Epithelial cell of proximal tubule (primary cell): Measurements from ENCODE around the gene MIER2. TPM values are rescaled to one million over a fixed set of nuclear protein-coding genes. Genes with fewer than 3 reads are reported as not detected.
"Not testable (repeated sequence)": the region's sequence is repeated elsewhere in the genome, so short reads cannot be mapped to it uniquely, and the experiment has no call there.

Experiments used
- DNase-seq: peaks from one replicate; pipeline ENCODE4 v3.0.0-alpha.2; 2011; ENCODE audit warnings: low read depth
- H3K4me3 ChIP-seq: 2 replicates; pipeline ENCODE4 v1.5.1; 2011; ENCODE audit warnings: low read depth, mild to moderate bottlenecking, low read length
- CTCF ChIP-seq: conservative IDR thresholded peaks from 2 replicates; pipeline ENCODE4 v1.5.1; 2012; ENCODE audit warnings: low read depth, mild to moderate bottlenecking, low read length
- total RNA-seq: library from RNA; depleted of rRNA; stranded (reverse); fragments of >200 nt; gene quantifications from 2 replicates; pipeline ENCODE4 v1.2.3, GENCODE V29; 2015

Gene MIER2
- total RNA-seq, 1 donor from 2014 or later = 21.3 TPM

- H3K4me3 ChIP-seq = no peak overlapping the region
- DNase-seq = no peak
- no peak for TF ChIP-seq CTCF
These were observed 44.8 kb upstream of the MIER2 start for GRCh38 chr19:389255-389934.

GRCh38 chr19:388691-389090 is 44.1 kb upstream of the MIER2 start:
- no peak for DNase-seq
- H3K4me3 ChIP-seq = no peak overlapping the region
- no peak for TF ChIP-seq CTCF

GRCh38 chr19:387777-388176 is 43.2 kb upstream of the MIER2 start:
- no peak overlapping the region for H3K4me3 ChIP-seq
- no peak for TF ChIP-seq CTCF
- no peak for DNase-seq

GRCh38 chr19:386632-387301 is 42.2 kb upstream of the MIER2 start:
- not testable (repeated sequence) for DNase-seq, H3K4me3 ChIP-seq

GRCh38 chr19:386189-386588 is 41.6 kb upstream of the MIER2 start:
- not testable (repeated sequence) for DNase-seq, H3K4me3 ChIP-seq
- peak; percentile 4 for TF ChIP-seq CTCF

- no peak for DNase-seq
- TF ChIP-seq CTCF = no peak
- H3K4me3 ChIP-seq = no peak overlapping the region
These were observed 40.2 kb upstream of the MIER2 start for GRCh38 chr19:384799-385169.

GRCh38 chr19:383922-384798 is 39.6 kb upstream of the MIER2 start:
- peak; percentile 27 for TF ChIP-seq CTCF
- H3K4me3 ChIP-seq = no peak overlapping the region
- no peak for DNase-seq
